GM13976 (cell line): Measurements from ENCODE around the gene LONP2.
A peak's percentile ranks its signal among the peaks of the same experiment; 100 is the strongest.

Experiments used
- DNase-seq: peaks from one replicate; pipeline ENCODE4 v3.0.0; 2012; ENCODE audit warnings: low spot score
- CTCF ChIP-seq: IDR thresholded peaks from 2 replicates; pipeline ENCODE4 v1.5.1; 2012; ENCODE audit warnings: borderline replicate concordance, mild to moderate bottlenecking; ENCODE audit not compliant: insufficient read depth; ENCODE audit errors: extremely low read depth, missing control alignments, control extremely low read depth
- in situ Hi-C: fragments of 300-500 bp; cut with MboI; formaldehyde crosslinking; loops from one replicate; pipeline ENCODE4 v1.12.0; 2022; ENCODE audit warnings: low sequenced_read_pairs, mixed read lengths, inconsistent platforms; ENCODE audit not compliant: unreplicated experiment

LONP2 gene

GRCh38 chr16:48218473-48218872, 25.6 kb upstream of the LONP2 start:
- no peak for TF ChIP-seq CTCF
- no peak for DNase-seq
- in situ Hi-C loops: no loop called here

- TF ChIP-seq CTCF: no peak
- DNase-seq: no peak
- in situ Hi-C loops: no loop called here
Measured at GRCh38 chr16:48220891-48221290, 23.2 kb upstream of the LONP2 start.

GRCh38 chr16:48223490-48223889, 20.6 kb upstream of the LONP2 start:
- TF ChIP-seq CTCF: no peak
- in situ Hi-C loops: no loop called here
- no peak for DNase-seq

- no peak for DNase-seq
- no peak for TF ChIP-seq CTCF
- in situ Hi-C loops: loop anchor here (25.0 kb wide), 1 partner anchor 312 kb away; no protein-coding TSS in a partner anchor
Measured at GRCh38 chr16:48225456-48225855, 18.6 kb upstream of the LONP2 start.

GRCh38 chr16:48231727-48232492, 12.2 kb upstream of the LONP2 start:
- DNase-seq: peak; percentile 69
- in situ Hi-C loops: loop anchor here (10.0 to 25.0 kb wide), 2 partner anchors 305 to 393 kb away; no protein-coding TSS in a partner anchor
- TF ChIP-seq CTCF: peak; percentile 65

GRCh38 chr16:48232493-48233040, 11.5 kb upstream of the LONP2 start:
- TF ChIP-seq CTCF: no peak
- DNase-seq: no peak
- in situ Hi-C loops: loop anchor here (10.0 to 25.0 kb wide), 2 partner anchors 305 to 392 kb away; no protein-coding TSS in a partner anchor
